K562 (cell line): ENCODE results near the gene OR51T1. TPM values are rescaled to one million over a fixed set of nuclear protein-coding genes. Genes with fewer than 3 reads are reported as not detected.

Source experiments
- ATAC-seq: fragments of 200-7000 bp; cut with Tn5 transposase; 3 replicates; pipeline ENCODE4 v1.9.1; 2020; ENCODE audit warnings: moderate library complexity
- BruUV-seq: library from RNA; stranded (reverse); fragments of 400-500 nt; replicated peaks from 2 replicates; lab custom pipeline; 2021; lab: Mats Ljungman, UMichigan
- CTCF ChIA-PET: fragments of 300-600 bp; formaldehyde crosslinking; extraction: SDS; loops from one replicate; lab custom pipeline; 2021; ENCODE audit warnings: low intra/inter-chr PET ratio; lab: Yijun Ruan, JAX
- POLR2A ChIA-PET: fragments of 300-600, 350-650 bp; sonication (Branson Sonifier 250); formaldehyde crosslinking; extraction: SDS; loops from one replicate; lab custom pipeline; 2021; ENCODE audit warnings: antibody characterized with exemption, inconsistent platforms; lab: Yijun Ruan, JAX
- DNase-seq, 4 experiments: peaks; one replicate each; pipeline versions ENCODE4 v3.0.0 to v3.0.0-alpha.2; 2011 to 2018; ENCODE audit warnings: low spot score in 3 of 4, mixed read lengths in 3 of 4; ENCODE audit errors: extremely low read depth in 1 of 4
- FAIRE-seq: peaks from 2 replicates; lab custom pipeline; 2011; peaks lifted over from hg19 to GRCh38; lab: Jason Lieb, UNC
- H2AFZ ChIP-seq: 2 replicates; pipeline ENCODE4 v1.6.0; 2011; ENCODE audit warnings: low read depth, low read length, control low read depth, inconsistent platforms
- H3K27ac ChIP-seq: fragments of 200-600 bp; 3 replicates; pipeline ENCODE4 v1.8.0; 2011; ENCODE audit warnings: low read depth, mild to moderate bottlenecking, control low read depth, inconsistent platforms, low read length, moderate library complexity, mixed read lengths; ENCODE audit errors: extremely low read depth
- H3K27me3 ChIP-seq, 2 experiments: fragments of 300-600 bp in 1 of 2; 2 replicates in 1 of 2; 3 replicates in 1 of 2; pipeline versions ENCODE4 v1.6.0 to v1.8.0; 2011; ENCODE audit warnings: inconsistent platforms in 2 of 2, low read length in 2 of 2, mild to moderate bottlenecking in 1 of 2, mixed read lengths in 1 of 2, moderate library complexity in 1 of 2; ENCODE audit not compliant: control insufficient read depth in 2 of 2, insufficient read depth in 2 of 2
- H3K36me3 ChIP-seq: fragments of 300-600 bp; 3 replicates; pipeline ENCODE4 v1.8.0; 2011; ENCODE audit warnings: mild to moderate bottlenecking, low read length, inconsistent platforms; ENCODE audit not compliant: control insufficient read depth, insufficient read depth
- H3K4me1 ChIP-seq, 2 experiments: fragments of 200-600 bp in 1 of 2; replicated peaks in 1 of 2; 2 replicates in 1 of 2; 3 replicates in 1 of 2; pipeline versions ENCODE4 v1.5.1 to v1.8.0; 2011; ENCODE audit warnings: inconsistent platforms in 2 of 2, low read length in 2 of 2, mild to moderate bottlenecking in 1 of 2, mixed read lengths in 1 of 2, moderate library complexity in 1 of 2; ENCODE audit not compliant: control insufficient read depth in 2 of 2, insufficient read depth in 2 of 2
- H3K4me2 ChIP-seq: 2 replicates; pipeline ENCODE4 v1.6.1; 2011; ENCODE audit warnings: low read length, control low read depth, inconsistent platforms, mixed read lengths; ENCODE audit not compliant: insufficient read depth
- H3K4me3 ChIP-seq: fragments of 200-600 bp; sonication (generic), shearing (Covaris generic); 2 replicates; pipeline ENCODE4 v1.5.1; 2016; ENCODE audit warnings: control low read depth, inconsistent platforms
- H3K79me2 ChIP-seq: fragments of 200-600 bp; 3 replicates; pipeline ENCODE4 v1.8.0; 2011; ENCODE audit warnings: low read length, inconsistent platforms; ENCODE audit not compliant: control insufficient read depth, insufficient read depth
- H3K9ac ChIP-seq, 2 experiments: 2 replicates each; pipeline versions ENCODE4 v1.6.0 to v1.6.1; 2011; ENCODE audit warnings: low read depth in 2 of 2, low read length in 2 of 2, control low read depth in 1 of 2, inconsistent platforms in 1 of 2, mild to moderate bottlenecking in 1 of 2, mixed read lengths in 1 of 2; ENCODE audit not compliant: insufficient read depth in 1 of 2
- H3K9me1 ChIP-seq: one replicate; pipeline ENCODE4 v1.6.0; 2011; ENCODE audit warnings: inconsistent platforms, mild to moderate bottlenecking, low read length, moderate library complexity; ENCODE audit not compliant: control insufficient read depth, insufficient read depth
- H3K9me3 ChIP-seq: replicated peaks from 2 replicates; pipeline ENCODE4 v1.5.1; 2011; ENCODE audit warnings: low read depth, low read length, inconsistent platforms; ENCODE audit not compliant: control insufficient read depth, insufficient read depth
- H4K20me1 ChIP-seq: replicated peaks from 2 replicates; pipeline ENCODE4 v1.6.1; 2011; ENCODE audit warnings: low read length, inconsistent platforms, mixed read lengths; ENCODE audit not compliant: control insufficient read depth, insufficient read depth
- BCOR ChIP-seq: fragments of 450-650 bp; IDR thresholded peaks from 2 replicates; pipeline ENCODE4 v1.6.1; 2016
- C11orf30 ChIP-seq: fragments of 450-650 bp; IDR thresholded peaks from 2 replicates; pipeline ENCODE4 v1.6.1; 2016; ENCODE audit warnings: low read depth, mild to moderate bottlenecking
- ELF4 ChIP-seq: fragments of 450-650 bp; formaldehyde crosslinking; IDR thresholded peaks from 2 replicates; pipeline ENCODE4 v1.4.0; 2022; ENCODE audit warnings: missing genetic modification characterization
- FOXA3 ChIP-seq, 2 experiments: fragments of 450-650 bp in 1 of 2; sonication (generic) in 1 of 2; formaldehyde crosslinking; IDR thresholded peaks in 1 of 2; conservative IDR thresholded peaks in 1 of 2; 2 replicates each; pipeline versions ENCODE4 v1.4.0 to v1.8.0; 2020 to 2022; ENCODE audit warnings: mild to moderate bottlenecking in 2 of 2, missing genetic modification reagents in 1 of 2
- MAFF ChIP-seq: IDR thresholded peaks from 2 replicates; pipeline ENCODE4 v1.6.1; 2012; ENCODE audit warnings: low read length, improper control_type of control experiment
- MAFG ChIP-seq: fragments of 450-650 bp; conservative IDR thresholded peaks from 2 replicates; pipeline ENCODE4 v1.6.1; 2016; ENCODE audit warnings: missing genetic modification characterization, missing compliant biosample characterization
- MAFK ChIP-seq: IDR thresholded peaks from 2 replicates; pipeline ENCODE4 v1.6.1; 2011; ENCODE audit warnings: low read length, improper control_type of control experiment
- NFE2 ChIP-seq: IDR thresholded peaks from 2 replicates; pipeline ENCODE4 v1.6.1; 2014; ENCODE audit warnings: antibody characterized with exemption, low read depth
- NFE2L1 ChIP-seq: fragments of 450-650 bp; IDR thresholded peaks from 2 replicates; pipeline ENCODE4 v1.6.1; 2016; ENCODE audit warnings: missing genetic modification characterization, low read depth, mild to moderate bottlenecking, missing compliant biosample characterization, moderate library complexity, borderline replicate concordance
- PHF20 ChIP-seq: fragments of 450-650 bp; IDR thresholded peaks from 2 replicates; pipeline ENCODE4 v1.6.1; 2018; ENCODE audit not compliant: partially characterized antibody
- RCOR1 ChIP-seq, 2 experiments: IDR thresholded peaks; 2 replicates each; pipeline ENCODE4 v1.6.1; 2012; ENCODE audit warnings: low read depth in 2 of 2, low read length in 2 of 2, borderline replicate concordance in 1 of 2, improper control_type of control experiment in 1 of 2
- SP1 ChIP-seq: sonication (generic); formaldehyde crosslinking; IDR thresholded peaks from 2 replicates; pipeline ENCODE4 v1.8.1; 2022; ENCODE audit warnings: mild to moderate bottlenecking, missing genetic modification reagents
- TBL1XR1 ChIP-seq, 2 experiments: IDR thresholded peaks; 2 replicates each; pipeline ENCODE4 v1.6.1; 2012; ENCODE audit warnings: improper control_type of control experiment in 2 of 2, low read length in 2 of 2, mild to moderate bottlenecking in 1 of 2
- ZNF12 ChIP-seq: sonication (generic); formaldehyde crosslinking; IDR thresholded peaks from 2 replicates; pipeline ENCODE4 v1.4.0; 2020; ENCODE audit warnings: mild to moderate bottlenecking, missing genetic modification reagents
- ZNF316 ChIP-seq: fragments of 450-650 bp; IDR thresholded peaks from 2 replicates; pipeline ENCODE4 v1.6.1; 2016
- ZNF764 ChIP-seq: fragments of 250-450 bp; sonication (Bioruptor Pico); IDR thresholded peaks from 2 replicates; pipeline ENCODE4 v1.4.0; 2020; ENCODE audit warnings: low read depth, mild to moderate bottlenecking, moderate library complexity
- WGBS: fragments of 100-300 bp; shearing (Covaris generic); methylation state at CpG from one replicate; pipeline ENCODE4 v1.1.6; 2016; ENCODE audit warnings: low coverage, mixed read lengths; ENCODE audit not compliant: insufficient coverage; ENCODE audit errors: missing lambda C conversion rate; 5-methylcytosine and 5-hydroxymethylcytosine counted together
- in situ Hi-C: fragments of 300-500 bp; cut with MboI; formaldehyde crosslinking; loops from 4 replicates; pipeline ENCODE4 v1.15.0; 2018; ENCODE audit warnings: inconsistent platforms, mixed read lengths
- intact Hi-C: fragments of 100-400 bp; cut with micrococcal nuclease; formaldehyde crosslinking; loops from 2 replicates; pipeline ENCODE4 v1.14.2; 2022
- polyA plus RNA-seq, 8 experiments: library from polyadenylated mRNA; depleted of rRNA in 4 of 8; stranded (reverse) in 5 of 8; unstranded in 3 of 8; fragments of >200 nt; fragmentation: Nextera tagmentation in 2 of 8; fragmentation: Illumina TruSeq in 1 of 8; extraction: Ambion mirVana in 2 of 8; extraction: Trizol in 1 of 8; gene quantifications; 2 replicates each; pipeline versions ENCODE4 v1.2.1 to v1.2.3, GENCODE V29; 2011 to 2014; ENCODE audit warnings: inconsistent platforms in 1 of 8, missing spikeins in 1 of 8
- total RNA-seq, 7 experiments: library from RNA; depleted of rRNA in 6 of 7; stranded (reverse); fragments of >200 nt in 6 of 7; fragmentation: Illumina TruSeq in 2 of 7; extraction: Trizol in 2 of 7; gene quantifications; 2 replicates each; pipeline versions ENCODE4 v1.2.1 to v1.2.3, GENCODE V29; 2011 to 2021; ENCODE audit warnings: low replicate concordance in 1 of 7
- TF ChIP-seq, protein P1 (sequence below): IDR thresholded peaks from 3 replicates; pipeline ENCODE4 v1.6.1; 2011; ENCODE audit warnings: borderline replicate concordance, mild to moderate bottlenecking, moderate library complexity; ENCODE audit not compliant: insufficient read length; ENCODE audit errors: extremely low read depth

The OR51T1 gene
- total and polyA plus RNA-seq, 9 of the 15 experiments (the other 6 are each of a cell fraction or from before 2014, with no cell fraction given): not detected

DNA sequence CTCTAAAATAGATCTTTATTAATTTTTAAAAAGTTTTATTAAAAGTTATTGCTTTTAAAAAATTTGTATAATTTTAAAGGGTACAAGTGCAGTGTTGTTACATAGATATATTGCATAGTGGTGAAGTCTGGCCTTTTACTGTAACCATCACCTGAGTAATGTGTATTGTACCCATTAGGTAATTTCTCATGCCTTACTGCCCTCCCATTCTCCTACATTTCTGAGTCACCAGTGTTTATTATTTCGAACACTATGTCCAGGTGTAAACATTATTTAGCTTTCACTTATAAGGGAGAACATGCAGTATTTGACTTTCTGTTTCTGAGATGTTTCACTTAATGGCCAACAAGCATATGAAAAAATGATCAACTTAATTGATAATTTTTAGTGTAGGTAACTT, 40.1 kb downstream of the OR51T1 start:
- ChIA-PET POLR2A (no interaction called here), CTCF (no interaction called here)
- no peak for ATAC-seq

DNA sequence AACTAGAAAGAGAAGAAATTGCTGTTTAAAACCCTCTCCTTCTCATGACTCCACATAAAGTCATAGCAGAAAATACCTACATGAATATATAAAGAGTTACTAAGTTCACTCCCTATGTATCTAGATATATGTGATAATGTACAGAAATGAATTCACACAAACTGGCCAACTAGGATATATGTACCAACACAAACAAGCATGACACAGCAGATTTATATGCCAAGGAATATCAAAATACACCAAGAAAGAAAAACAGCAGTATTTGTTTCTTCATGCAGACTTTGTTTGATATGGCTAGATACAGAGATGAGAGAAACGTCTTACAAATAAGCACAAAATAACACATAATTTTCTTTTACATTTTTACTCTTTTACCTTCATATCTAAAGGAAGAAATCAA, 40.6 kb downstream of the OR51T1 start:
- no peak overlapping the region for H3K4me2 ChIP-seq
- no peaks in the 10 kb centered on the region for H3K9me3 ChIP-seq
- H2AFZ ChIP-seq: no peak overlapping the region
- POLR2A ChIA-PET: no interaction called here
- DNase-seq: no peak
- no peak for FAIRE-seq
- CTCF ChIA-PET: no interaction called here
- 0% methylated on average over 1 of the region's 1 CpG for WGBS
- ATAC-seq: no peak
- H3K79me2 ChIP-seq: no peaks in the 10 kb centered on the region
- intact Hi-C loops (loop anchor here (10.0 kb wide), 1 partner anchor 288 kb away; the partner anchor contains the start of gene OR51D1), in situ Hi-C loops (no loop called here)
- H3K9me1 ChIP-seq: no peaks in the 10 kb centered on the region
- TF ChIP-seq MAFG (tag) (peak; percentile 84), NFE2L1 (peak; percentile 55; the same call in 1 of the 2 replicates), ELF4 (CRISPR knock-in tag) (no peak), MAFF (peak; percentile 47), C11orf30 (peak; percentile 41), NFE2 (peak; percentile 63), MAFK (peak; percentile 37; the same call in 1 of the 2 replicates), ZNF12 (CRISPR knock-in tag) (no peak), ZNF316 (peak; percentile 76)
- TF ChIP-seq, protein P1, sequence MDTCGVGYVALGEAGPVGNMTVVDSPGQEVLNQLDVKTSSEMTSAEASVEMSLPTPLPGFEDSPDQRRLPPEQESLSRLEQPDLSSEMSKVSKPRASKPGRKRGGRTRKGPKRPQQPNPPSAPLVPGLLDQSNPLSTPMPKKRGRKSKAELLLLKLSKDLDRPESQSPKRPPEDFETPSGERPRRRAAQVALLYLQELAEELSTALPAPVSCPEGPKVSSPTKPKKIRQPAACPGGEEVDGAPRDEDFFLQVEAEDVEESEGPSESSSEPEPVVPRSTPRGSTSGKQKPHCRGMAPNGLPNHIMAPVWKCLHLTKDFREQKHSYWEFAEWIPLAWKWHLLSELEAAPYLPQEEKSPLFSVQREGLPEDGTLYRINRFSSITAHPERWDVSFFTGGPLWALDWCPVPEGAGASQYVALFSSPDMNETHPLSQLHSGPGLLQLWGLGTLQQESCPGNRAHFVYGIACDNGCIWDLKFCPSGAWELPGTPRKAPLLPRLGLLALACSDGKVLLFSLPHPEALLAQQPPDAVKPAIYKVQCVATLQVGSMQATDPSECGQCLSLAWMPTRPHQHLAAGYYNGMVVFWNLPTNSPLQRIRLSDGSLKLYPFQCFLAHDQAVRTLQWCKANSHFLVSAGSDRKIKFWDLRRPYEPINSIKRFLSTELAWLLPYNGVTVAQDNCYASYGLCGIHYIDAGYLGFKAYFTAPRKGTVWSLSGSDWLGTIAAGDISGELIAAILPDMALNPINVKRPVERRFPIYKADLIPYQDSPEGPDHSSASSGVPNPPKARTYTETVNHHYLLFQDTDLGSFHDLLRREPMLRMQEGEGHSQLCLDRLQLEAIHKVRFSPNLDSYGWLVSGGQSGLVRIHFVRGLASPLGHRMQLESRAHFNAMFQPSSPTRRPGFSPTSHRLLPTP: no peak
- H3K4me1 ChIP-seq: no peaks in the 10 kb centered on the region
- no peak overlapping the region for H3K27ac ChIP-seq
- H3K9ac ChIP-seq: no peak overlapping the region
- no peak overlapping the region for H3K4me3 ChIP-seq
- H4K20me1 ChIP-seq: no peaks in the 10 kb centered on the region
- H3K36me3 ChIP-seq: no peaks in the 10 kb centered on the region
- BruUV-seq: no TSS peak
- H3K27me3 ChIP-seq: peaks cover 2 to 9% of the 10 kb centered on the region in 2 experiments; a peak in 4 of 5 replicates

More for the DNA sequence above, 40.1 kb downstream of the OR51T1 start:
- in situ Hi-C loops (no loop called here), intact Hi-C loops (loop anchor here (10.0 kb wide), 1 partner anchor 287 kb away; the partner anchor contains the start of gene OR51D1)
- Histone ChIP-seq H3K27ac (no peak overlapping the region), H3K4me3 (no peak overlapping the region), H3K9ac (no peak overlapping the region), H3K79me2 (no peaks in the 10 kb centered on the region), H4K20me1 (no peaks in the 10 kb centered on the region), H3K4me1 (no peaks in the 10 kb centered on the region), H3K27me3 (peaks cover 2 to 10% of the 10 kb centered on the region in 2 experiments; a peak in 4 of 5 replicates), H3K4me2 (no peak overlapping the region), H3K36me3 (no peaks in the 10 kb centered on the region), H2AFZ (no peak overlapping the region), H3K9me3 (no peaks in the 10 kb centered on the region), H3K9me1 (no peaks in the 10 kb centered on the region)
- 5% methylated on average over 1 of the region's 1 CpG for WGBS
- BruUV-seq: no TSS peak
- DNase-seq (no peak), FAIRE-seq (no peak)
- no peak for TF ChIP-seq TBL1XR1 (IDR thresholded peaks at IDR 0.05; ENCODE audit: low read length in 2 of 2)
- no peak for TF ChIP-seq FOXA3 (CRISPR knock-in tag; conservative IDR thresholded peaks at IDR 0.05 in 1 of 2, IDR thresholded peaks at IDR 0.05 in 1 of 2)
- no peak for TF ChIP-seq RCOR1 (IDR thresholded peaks at IDR 0.05; ENCODE audit: borderline replicate concordance in 1 of 2, low read depth in 2 of 2, low read length in 2 of 2)
- TF ChIP-seq SP1: no peak
- no peak for TF ChIP-seq BCOR
- no peak for TF ChIP-seq PHF20
- TF ChIP-seq ZNF764 (CRISPR knock-in tag): no peak
